ENCODE results near the gene KLHL36. TPM values are rescaled to one million over a fixed set of nuclear protein-coding genes. Genes with fewer than 3 reads are reported as not detected.

KLHL36 gene
- total RNA-seq, 4 donors from 2014 or later, result 70.5 to 114 (median 80.5) TPM

- Histone ChIP-seq H3K4me3 (no peak overlapping the region), H3K9me3 (no peaks in the 10 kb centered on the region), H3K36me3 (peaks cover 0 to 96% of the 10 kb centered on the region in 2 donors), H3K27ac (no peak overlapping the region), H3K27me3 (no peaks in the 10 kb centered on the region), H3K4me1 (no peaks in the 10 kb centered on the region)
- 95 to 99% methylated on average over 10 to 12 of the region's 22 CpGs for WGBS, 2 donors (ENCODE audit: low coverage in 1 of 2)
- TF ChIP-seq CTCF (IDR thresholded peaks at IDR 0.05), result no peak
- TF ChIP-seq EP300 (IDR thresholded peaks at IDR 0.05), result no peak
- TF ChIP-seq POLR2A (IDR thresholded peaks at IDR 0.05), result no peak
- TF ChIP-seq POLR2AphosphoS5 (IDR thresholded peaks at IDR 0.05), result no peak
- ATAC-seq, result no peak
Measured at GRCh38 chr16:84656649-84657048, 8.3 kb downstream of the KLHL36 start.

- TF ChIP-seq EP300 (IDR thresholded peaks at IDR 0.05) (no peak), CTCF (IDR thresholded peaks at IDR 0.05) (no peak), POLR2AphosphoS5 (IDR thresholded peaks at IDR 0.05) (no peak), POLR2A (IDR thresholded peaks at IDR 0.05) (no peak)
- H3K27ac ChIP-seq, result no peak overlapping the region
- no peaks in the 10 kb centered on the region for H3K27me3 ChIP-seq
- 96% methylated on average over 7 of the region's 50 CpGs; no CpG with 5 or more reads in 1 of the 2 donors for WGBS, 2 donors (ENCODE audit: low coverage in 1 of 2)
- no peaks in the 10 kb centered on the region for H3K4me1 ChIP-seq
- ATAC-seq, result no peak
- no peaks in the 10 kb centered on the region for H3K9me3 ChIP-seq
- peaks cover 0 to 96% of the 10 kb centered on the region in 2 donors for H3K36me3 ChIP-seq
- no peak overlapping the region for H3K4me3 ChIP-seq
Measured at GRCh38 chr16:84657229-84657837, 9.0 kb downstream of the KLHL36 start.

- no peak overlapping the region for H3K4me3 ChIP-seq
- H3K27ac ChIP-seq, result no peak overlapping the region
- H3K9me3 ChIP-seq, result no peaks in the 10 kb centered on the region
- H3K27me3 ChIP-seq, result no peaks in the 10 kb centered on the region
- ATAC-seq, result no peak
- H3K4me1 ChIP-seq, result no peaks in the 10 kb centered on the region
- 40 to 83% methylated on average over 1 of the region's 11 CpGs for WGBS, 2 donors (ENCODE audit: low coverage in 1 of 2)
- H3K36me3 ChIP-seq, result peaks cover 0 to 96% of the 10 kb centered on the region in 2 donors
- TF ChIP-seq POLR2A (IDR thresholded peaks at IDR 0.05), result no peak
- no peak for TF ChIP-seq POLR2AphosphoS5 (IDR thresholded peaks at IDR 0.05)
- no peak for TF ChIP-seq CTCF (IDR thresholded peaks at IDR 0.05)
- no peak for TF ChIP-seq EP300 (IDR thresholded peaks at IDR 0.05)
Measured at GRCh38 chr16:84658690-84659089, 10.4 kb downstream of the KLHL36 start.

- Histone ChIP-seq H3K27ac (no peak overlapping the region), H3K4me1 (no peaks in the 10 kb centered on the region), H3K9me3 (no peaks in the 10 kb centered on the region), H3K4me3 (no peak overlapping the region), H3K27me3 (no peaks in the 10 kb centered on the region), H3K36me3 (peaks cover 0 to 98% of the 10 kb centered on the region in 2 donors)
- ATAC-seq, result no peak
- TF ChIP-seq CTCF (IDR thresholded peaks at IDR 0.05) (no peak), POLR2AphosphoS5 (IDR thresholded peaks at IDR 0.05) (no peak), POLR2A (IDR thresholded peaks at IDR 0.05) (no peak), EP300 (IDR thresholded peaks at IDR 0.05) (no peak)
- 73 to 95% methylated on average over 4 to 5 of the region's 27 CpGs for WGBS, 2 donors (ENCODE audit: low coverage in 1 of 2)
Measured at GRCh38 chr16:84659656-84660300, 11.5 kb downstream of the KLHL36 start.

- no peak overlapping the region for H3K4me3 ChIP-seq
- H3K36me3 ChIP-seq, result peaks cover 0 to 100% of the 10 kb centered on the region in 2 donors
- no peaks in the 10 kb centered on the region for H3K27me3 ChIP-seq
- TF ChIP-seq POLR2A (IDR thresholded peaks at IDR 0.05) (no peak), EP300 (IDR thresholded peaks at IDR 0.05) (no peak), CTCF (IDR thresholded peaks at IDR 0.05) (no peak), POLR2AphosphoS5 (IDR thresholded peaks at IDR 0.05) (no peak)
- 68 to 70% methylated on average over 4 to 7 of the region's 7 CpGs for WGBS, 2 donors (ENCODE audit: low coverage in 1 of 2)
- no peak for ATAC-seq
- no peaks in the 10 kb centered on the region for H3K4me1 ChIP-seq
- H3K27ac ChIP-seq, result no peak overlapping the region
- H3K9me3 ChIP-seq, result no peaks in the 10 kb centered on the region
Measured at GRCh38 chr16:84660973-84661372, 12.7 kb downstream of the KLHL36 start.

Data from gastroesophageal sphincter (tissue), 4 donors.